Stimulated activated CD4-positive, alpha-beta T cell treated with anti-CD3 and anti-CD28 coated beads, Interleukin-15, amount 100 ng/mL, for 48 hours (primary cell): ENCODE measurements around the gene CREG1.
"Not testable (repeated sequence)": the region's sequence is repeated elsewhere in the genome, so short reads cannot be mapped to it uniquely, and the experiment has no call there.

ENCODE experiments used
- DNase-seq, 2 donors: peaks; one replicate each; pipeline ENCODE4 v3.0.0-alpha.2; 2020; ENCODE audit warnings: low read depth in 2 of 2

CREG1 gene

GRCh38 chr1:167564612-167565270, 11.2 kb upstream of the CREG1 start:
- no peak for DNase-seq

- no peak for DNase-seq
Measured at GRCh38 chr1:167563579-167564246, 10.2 kb upstream of the CREG1 start.

GRCh38 chr1:167562702-167563101, 9.1 kb upstream of the CREG1 start:
- DNase-seq, result no peak

GRCh38 chr1:167561753-167562152, 8.2 kb upstream of the CREG1 start:
- DNase-seq, result no peak

- DNase-seq, result peak; percentile 43 to 64
Measured at GRCh38 chr1:167555971-167556714, 2.6 kb upstream of the CREG1 start.

- not testable (repeated sequence) for DNase-seq
Measured at GRCh38 chr1:167555072-167555471, 1.5 kb upstream of the CREG1 start.

GRCh38 chr1:167554028-167554779, 642 bp upstream of the CREG1 start:
- DNase-seq, result no peak

GRCh38 chr1:167551362-167551761, 2.2 kb downstream of the CREG1 start:
- no peak for DNase-seq

- DNase-seq, result no peak
Measured at GRCh38 chr1:167548059-167548932, 5.3 kb downstream of the CREG1 start.

- DNase-seq, result no peak
Measured at GRCh38 chr1:167546935-167547334, 6.6 kb downstream of the CREG1 start.

- DNase-seq, result no peak
Measured at GRCh38 chr1:167545349-167545748, 8.2 kb downstream of the CREG1 start.

GRCh38 chr1:167544447-167545093, 9.0 kb downstream of the CREG1 start:
- no peak for DNase-seq

- DNase-seq, result no peak
Measured at GRCh38 chr1:167543199-167543990, 10.2 kb downstream of the CREG1 start.

GRCh38 chr1:167542109-167543032, 11.2 kb downstream of the CREG1 start:
- no peak for DNase-seq

GRCh38 chr1:167541610-167542009, 12.0 kb downstream of the CREG1 start:
- DNase-seq, result no peak

- DNase-seq, result no peak
Measured at GRCh38 chr1:167541003-167541402, 12.6 kb downstream of the CREG1 start.

- DNase-seq, result no peak
Measured at GRCh38 chr1:167538657-167539056, 14.9 kb downstream of the CREG1 start.

- peak in 1 of 2 donors; percentile 44 for DNase-seq
Measured at GRCh38 chr1:167533851-167534300, 19.7 kb downstream of the CREG1 start.
